KMS-11 (cell line): ENCODE results near the gene RBBP8NL.

Experiments
- H2AFZ ChIP-seq: fragments of 200-600 bp; sonication (generic); 2 replicates; pipeline ENCODE4 v1.6.1; 2016; ENCODE audit warnings: antibody characterized with exemption, mixed run types, low read depth
- H3K27ac ChIP-seq: fragments of 200-600 bp; sonication (generic); 2 replicates; pipeline ENCODE4 v1.6.1; 2016; ENCODE audit warnings: mild to moderate bottlenecking, mixed run types
- H3K27me3 ChIP-seq: fragments of 200-600 bp; sonication (generic); 2 replicates; pipeline ENCODE4 v1.6.1; 2017; ENCODE audit warnings: mild to moderate bottlenecking, low read depth, mixed run types, moderate library complexity; ENCODE audit not compliant: insufficient read depth
- H3K36me3 ChIP-seq: fragments of 200-600 bp; sonication (generic); 2 replicates; pipeline ENCODE4 v1.6.1; 2017; ENCODE audit warnings: mild to moderate bottlenecking, mixed run types; ENCODE audit not compliant: insufficient read depth
- H3K4me1 ChIP-seq: fragments of 200-600 bp; sonication (generic); 2 replicates; pipeline ENCODE4 v1.6.1; 2016; ENCODE audit warnings: mild to moderate bottlenecking, low read depth, mixed run types; ENCODE audit not compliant: poor library complexity, severe bottlenecking
- H3K4me2 ChIP-seq: fragments of 200-600 bp; sonication (generic); 2 replicates; pipeline ENCODE4 v1.7.0; 2016; ENCODE audit warnings: mild to moderate bottlenecking, mixed run types
- H3K4me3 ChIP-seq: fragments of 200-600 bp; sonication (generic); IDR thresholded peaks from 2 replicates; pipeline ENCODE4 v1.6.1; 2017; ENCODE audit warnings: low read depth, low read length, mixed read lengths; ENCODE audit not compliant: insufficient read depth
- H3K79me2 ChIP-seq: fragments of 200-600 bp; sonication (generic); 2 replicates; pipeline ENCODE4 v1.6.1; 2016; ENCODE audit warnings: low read depth, mixed run types; ENCODE audit not compliant: insufficient read depth
- H3K9ac ChIP-seq: fragments of 200-600 bp; sonication (generic); 2 replicates; pipeline ENCODE4 v1.6.1; 2016; ENCODE audit warnings: mild to moderate bottlenecking, mixed run types
- H4K20me1 ChIP-seq: fragments of 200-600 bp; sonication (generic); 2 replicates; pipeline ENCODE4 v1.6.1; 2016; ENCODE audit warnings: mild to moderate bottlenecking, mixed run types; ENCODE audit not compliant: insufficient read depth
- CTCF ChIP-seq: fragments of 200-600 bp; sonication (generic); conservative IDR thresholded peaks from 2 replicates; pipeline ENCODE4 v1.6.1; 2017; ENCODE audit warnings: low read depth, mild to moderate bottlenecking, antibody characterized with exemption, low read length, moderate library complexity, mixed read lengths

The RBBP8NL gene

GRCh38 chr20:62388839-62389600 is 38.3 kb downstream of the RBBP8NL start:
- H2AFZ ChIP-seq = no peak overlapping the region
- H3K27ac ChIP-seq = no peak overlapping the region
- no peak for TF ChIP-seq CTCF
- H3K4me1 ChIP-seq = peaks cover 18% of the 10 kb centered on the region
- H3K36me3 ChIP-seq = peaks cover 3% of the 10 kb centered on the region; the same call in 1 of the 2 replicates
- H3K79me2 ChIP-seq = peaks cover 35% of the 10 kb centered on the region
- no peaks in the 10 kb centered on the region for H4K20me1 ChIP-seq
- peak overlapping the region; percentile 98; the same call in 1 of the 2 replicates for H3K4me2 ChIP-seq
- no peak overlapping the region for H3K9ac ChIP-seq
- no peaks in the 10 kb centered on the region for H3K27me3 ChIP-seq
- H3K4me3 ChIP-seq = no peak overlapping the region

DNA sequence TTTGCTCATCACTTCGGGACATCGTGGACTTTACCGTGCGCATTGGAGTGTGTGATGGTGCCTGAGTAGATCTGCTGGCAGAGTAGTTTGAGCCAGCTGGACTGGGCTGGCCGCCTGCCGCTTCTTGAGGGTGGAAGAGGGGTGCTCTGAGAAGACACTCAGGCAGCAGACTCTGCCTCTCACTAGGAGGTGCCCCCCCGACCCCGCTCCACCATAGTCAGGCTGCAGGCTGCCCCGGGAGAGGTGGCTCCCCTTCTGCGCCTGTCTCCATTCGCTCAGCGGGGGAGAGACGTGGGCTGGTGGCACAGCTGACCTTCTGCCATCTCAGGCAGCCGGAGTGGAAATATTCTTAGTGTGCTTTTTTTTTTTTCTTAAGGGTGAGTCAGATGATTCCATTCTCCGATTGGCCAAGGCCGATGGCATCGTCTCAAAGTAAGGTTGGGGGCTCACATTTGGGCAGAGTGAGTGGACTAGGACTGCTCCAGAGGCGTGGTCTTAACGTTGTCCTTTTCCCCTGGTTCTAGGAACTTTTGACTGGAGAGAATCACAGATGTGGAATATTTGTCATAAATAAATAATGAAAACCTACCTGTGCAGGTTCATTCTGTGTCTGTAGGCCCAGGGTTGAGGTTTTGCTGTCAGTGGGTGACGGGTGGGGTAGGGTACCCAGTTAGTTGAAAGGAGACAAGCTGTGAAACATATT is 39.3 kb downstream of the RBBP8NL start:
- Histone ChIP-seq H2AFZ (no peak overlapping the region), H3K36me3 (peaks cover 3% of the 10 kb centered on the region; the same call in 1 of the 2 replicates), H3K4me3 (no peak overlapping the region), H3K9ac (peak overlapping the region; percentile 80; the same call in 1 of the 2 replicates), H3K79me2 (peaks cover 35% of the 10 kb centered on the region), H3K4me1 (peaks cover 20% of the 10 kb centered on the region), H3K27ac (peak overlapping the region; percentile 49; the same call in 1 of the 2 replicates), H3K4me2 (peak overlapping the region; percentile 98), H3K27me3 (no peaks in the 10 kb centered on the region), H4K20me1 (no peaks in the 10 kb centered on the region)
- TF ChIP-seq CTCF = no peak

GRCh38 chr20:62387219-62387913 is 40.0 kb downstream of the RBBP8NL start:
- Histone ChIP-seq H3K4me2 (peak overlapping the region; percentile 98), H3K4me3 (peak overlapping the region; percentile 7), H3K9ac (peak overlapping the region; percentile 80), H3K79me2 (peaks cover 35% of the 10 kb centered on the region), H4K20me1 (no peaks in the 10 kb centered on the region), H3K27me3 (no peaks in the 10 kb centered on the region), H3K27ac (peak overlapping the region; percentile 49), H3K36me3 (peaks cover 3% of the 10 kb centered on the region; the same call in 1 of the 2 replicates), H3K4me1 (peaks cover 27% of the 10 kb centered on the region), H2AFZ (no peak overlapping the region)
- no peak for TF ChIP-seq CTCF

- Histone ChIP-seq H3K4me3 (peak within 1 kb of the TSS; percentile 9), H3K36me3 (peaks cover 3% of the 10 kb centered on the region; the same call in 1 of the 2 replicates), H3K4me2 (peak within 1 kb of the TSS; percentile 98), H3K4me1 (peaks cover 29% of the 10 kb centered on the region), H3K9ac (peak within 1 kb of the TSS; percentile 80), H2AFZ (peak within 1 kb of the TSS; percentile 67; the same call in 1 of the 2 replicates), H3K27me3 (no peaks in the 10 kb centered on the region), H3K27ac (peak within 1 kb of the TSS; percentile 49), H3K79me2 (peaks cover 35% of the 10 kb centered on the region), H4K20me1 (no peaks in the 10 kb centered on the region)
- TF ChIP-seq CTCF = no peak
Measured at GRCh38 chr20:62386383-62387218, 40.7 kb downstream of the RBBP8NL start, which contains the start of gene RPS21. Gene RPS21, plus strand, starts transcription at chr20:62387103. Its CDS starts 236 bp downstream, at chr20:62387339.
